Stromal cell of bone marrow (primary cell): Measurements from ENCODE around the gene CORO2B.
A peak's percentile ranks its signal among the peaks of the same experiment; 100 is the strongest.

Experiments used
- DNase-seq: peaks from one replicate; pipeline ENCODE4 v3.0.0-alpha.2; 2012; ENCODE audit warnings: low read depth

CORO2B gene

GRCh38 chr15:68578980-68579935 lies at the start of gene CORO2B:
CORO2B (plus strand) TSS chr15:68578993; CDS start chr15:68579263, 270 bp downstream.
- peak; percentile 21 for DNase-seq

- no peak for DNase-seq
Measured at GRCh38 chr15:68531387-68532179, 47.2 kb upstream of the CORO2B start.

GRCh38 chr15:68536331-68537095 lies 42.3 kb upstream of the CORO2B start:
- DNase-seq = peak; percentile 93

GRCh38 chr15:68537097-68537496 lies 41.7 kb upstream of the CORO2B start:
- no peak for DNase-seq

GRCh38 chr15:68537506-68537905 lies 41.3 kb upstream of the CORO2B start:
- no peak for DNase-seq

- DNase-seq = no peak
Measured at GRCh38 chr15:68538311-68538710, 40.5 kb upstream of the CORO2B start.

- DNase-seq = no peak
Measured at GRCh38 chr15:68541743-68542142, 37.0 kb upstream of the CORO2B start.

- DNase-seq = no peak
Measured at GRCh38 chr15:68542348-68542747, 36.4 kb upstream of the CORO2B start.

- DNase-seq = no peak
Measured at GRCh38 chr15:68542771-68543164, 36.0 kb upstream of the CORO2B start.

- peak; percentile 84 for DNase-seq
Measured at GRCh38 chr15:68543165-68544008, 35.4 kb upstream of the CORO2B start.

GRCh38 chr15:68546318-68546717 lies 32.5 kb upstream of the CORO2B start:
- no peak for DNase-seq

- DNase-seq = no peak
Measured at GRCh38 chr15:68548364-68548763, 30.4 kb upstream of the CORO2B start.

GRCh38 chr15:68550004-68550403 lies 28.8 kb upstream of the CORO2B start:
- DNase-seq = no peak

GRCh38 chr15:68550498-68551295 lies 28.1 kb upstream of the CORO2B start:
- DNase-seq = no peak

- DNase-seq = no peak
Measured at GRCh38 chr15:68551296-68551635, 27.5 kb upstream of the CORO2B start.

GRCh38 chr15:68552344-68552743 lies 26.4 kb upstream of the CORO2B start:
- DNase-seq = no peak

GRCh38 chr15:68552773-68553172 lies 26.0 kb upstream of the CORO2B start:
- no peak for DNase-seq

GRCh38 chr15:68553314-68553993 lies 25.3 kb upstream of the CORO2B start:
- no peak for DNase-seq

GRCh38 chr15:68553994-68554720 lies 24.6 kb upstream of the CORO2B start:
- no peak for DNase-seq
